Left lung (tissue), 10 donors: ENCODE measurements around the gene TUB. TPM values are rescaled to one million over a fixed set of nuclear protein-coding genes. Genes with fewer than 3 reads are reported as not detected.

Experiments used
- ATAC-seq: fragments of 200-7000 bp; cut with Tn5 transposase; one replicate; pipeline ENCODE4 v1.9.1; 2020; ENCODE audit warnings: moderate library complexity
- DNase-seq, 4 donors: peaks; one replicate each; pipeline ENCODE4 v3.0.0-alpha.2; 2013 to 2020
- H3K27ac ChIP-seq, 2 donors: fragments of 200-600 bp; sonication (generic) in 1 of 2; one replicate each; pipeline versions ENCODE4 v1.5.0 to v1.8.0; 2020 to 2021
- H3K27me3 ChIP-seq, 2 donors: fragments of 200-600 bp; sonication (generic) in 1 of 2; one replicate each; pipeline versions ENCODE4 v1.5.0 to v1.8.0; 2020 to 2021
- H3K36me3 ChIP-seq, 2 donors: fragments of 200-600 bp; sonication (generic) in 1 of 2; one replicate each; pipeline versions ENCODE4 v1.5.0 to v1.8.0; 2020 to 2021
- H3K4me1 ChIP-seq, 2 donors: fragments of 200-600 bp; one replicate each; pipeline ENCODE4 v1.8.0; 2021
- H3K4me3 ChIP-seq, 2 donors: fragments of 200-600 bp; sonication (generic) in 1 of 2; one replicate each; pipeline versions ENCODE4 v1.5.0 to v1.8.0; 2020 to 2021; ENCODE audit warnings: mild to moderate bottlenecking in 1 of 2
- H3K9me3 ChIP-seq, 2 donors: fragments of 200-600 bp; sonication (generic) in 1 of 2; one replicate each; pipeline versions ENCODE4 v1.5.0 to v1.8.0; 2020 to 2021
- intact Hi-C, 2 donors: fragments of 100-400 bp; cut with DNase I; formaldehyde crosslinking; loops; one replicate each; pipeline versions ENCODE4 v1.11.2 to v1.14.2; 2022
- polyA plus RNA-seq, 6 donors: library from polyadenylated mRNA; unstranded; fragments of 120-200 nt; gene quantifications; one replicate each; pipeline ENCODE4 v1.2.1, GENCODE V29; 2013; ENCODE audit not compliant: insufficient read length in 6 of 6
- total RNA-seq, 2 donors: library from RNA; stranded (reverse); fragmentation: NEBNext Ultra II Directional; extraction: Animal tissue kit (Norgen Biotek cat#: 25700); gene quantifications; one replicate each; pipeline ENCODE4 v1.2.1, GENCODE V29; 2021
- TF ChIP-seq, protein P1 (sequence below), 2 donors: fragments of 200-600 bp; sonication (generic) in 1 of 2; IDR thresholded peaks; one replicate each; pipeline versions ENCODE4 v1.5.0 to v1.8.0; 2021; ENCODE audit warnings: antibody characterized with exemption in 2 of 2
- donor health status: DM: no; HTN: yes; CAD: no.
- donor health status: DM: no; HTN: no; CAD: no.

The TUB gene
- total and polyA plus RNA-seq, 8 donors = 5.6 to 30.0 (median 26.9) TPM

DNA sequence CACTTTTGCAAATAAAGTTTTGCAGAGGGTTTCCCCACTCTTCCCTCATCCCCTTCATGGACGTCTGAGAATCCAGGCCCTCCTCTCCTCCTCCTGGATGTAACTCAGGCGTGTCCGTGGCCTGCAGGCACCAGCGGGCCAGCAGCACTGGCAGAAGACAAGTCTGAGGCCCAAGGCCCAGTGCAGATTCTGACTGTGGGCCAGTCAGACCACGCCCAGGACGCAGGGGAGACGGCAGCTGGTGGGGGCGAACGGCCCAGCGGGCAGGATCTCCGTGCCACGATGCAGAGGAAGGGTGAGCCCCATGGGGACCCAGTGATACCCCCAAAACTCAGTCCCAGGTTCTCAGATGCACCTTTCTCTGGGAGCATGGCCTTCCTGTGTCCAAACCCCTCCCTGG lies 14.4 kb downstream of the TUB start:
- DNase-seq (no peak), ATAC-seq (no peak)
- Histone ChIP-seq H3K36me3 (no peaks in the 10 kb centered on the region), H3K27ac (no peak overlapping the region), H3K4me3 (no peak overlapping the region), H3K4me1 (no peaks in the 10 kb centered on the region), H3K27me3 (no peaks in the 10 kb centered on the region), H3K9me3 (no peaks in the 10 kb centered on the region)
- TF ChIP-seq, protein P1, sequence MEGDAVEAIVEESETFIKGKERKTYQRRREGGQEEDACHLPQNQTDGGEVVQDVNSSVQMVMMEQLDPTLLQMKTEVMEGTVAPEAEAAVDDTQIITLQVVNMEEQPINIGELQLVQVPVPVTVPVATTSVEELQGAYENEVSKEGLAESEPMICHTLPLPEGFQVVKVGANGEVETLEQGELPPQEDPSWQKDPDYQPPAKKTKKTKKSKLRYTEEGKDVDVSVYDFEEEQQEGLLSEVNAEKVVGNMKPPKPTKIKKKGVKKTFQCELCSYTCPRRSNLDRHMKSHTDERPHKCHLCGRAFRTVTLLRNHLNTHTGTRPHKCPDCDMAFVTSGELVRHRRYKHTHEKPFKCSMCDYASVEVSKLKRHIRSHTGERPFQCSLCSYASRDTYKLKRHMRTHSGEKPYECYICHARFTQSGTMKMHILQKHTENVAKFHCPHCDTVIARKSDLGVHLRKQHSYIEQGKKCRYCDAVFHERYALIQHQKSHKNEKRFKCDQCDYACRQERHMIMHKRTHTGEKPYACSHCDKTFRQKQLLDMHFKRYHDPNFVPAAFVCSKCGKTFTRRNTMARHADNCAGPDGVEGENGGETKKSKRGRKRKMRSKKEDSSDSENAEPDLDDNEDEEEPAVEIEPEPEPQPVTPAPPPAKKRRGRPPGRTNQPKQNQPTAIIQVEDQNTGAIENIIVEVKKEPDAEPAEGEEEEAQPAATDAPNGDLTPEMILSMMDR (IDR thresholded peaks at IDR 0.05) = no peak
- intact Hi-C loops = loop anchor here in 1 of 2 donors (5.0 kb wide), 1 partner anchor 88 kb away; no protein-coding TSS in a partner anchor

DNA sequence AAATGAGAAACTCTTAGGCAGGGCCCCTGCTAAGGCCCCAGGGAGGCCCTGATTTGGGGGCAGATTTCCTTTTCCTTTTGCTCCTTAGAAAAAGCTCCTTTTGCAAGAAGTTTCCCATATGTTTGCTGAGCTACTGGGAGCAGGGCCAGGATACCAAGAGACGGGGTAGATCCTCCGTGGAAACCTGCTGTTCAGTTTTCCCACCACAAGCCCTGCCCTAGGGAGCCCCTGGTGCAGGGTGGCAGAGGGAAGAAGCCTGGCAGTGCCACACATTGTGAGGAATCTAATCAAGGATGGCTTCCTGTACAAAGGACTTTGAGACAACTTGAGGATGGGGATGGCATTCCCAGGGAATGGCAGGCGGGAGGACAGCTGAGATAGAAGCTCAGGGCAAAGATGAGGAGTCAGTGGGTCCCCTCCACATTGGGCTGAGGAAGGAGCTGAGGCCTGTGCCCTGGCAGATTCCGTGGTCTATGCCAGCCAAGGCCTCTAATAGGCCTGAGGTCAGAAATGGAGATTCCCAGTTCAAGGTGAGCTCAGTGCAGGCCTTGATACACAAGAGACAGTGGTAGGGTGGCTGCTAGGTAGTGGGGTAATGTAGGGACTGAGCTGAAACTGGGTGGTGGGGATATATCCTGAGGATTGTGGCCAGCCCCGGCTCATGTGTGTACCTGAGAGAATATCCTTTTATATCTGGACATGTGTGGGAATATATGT lies 15.0 kb downstream of the TUB start:
- intact Hi-C loops = loop anchor here in 1 of 2 donors (5.0 kb wide), 1 partner anchor 89 kb away; no protein-coding TSS in a partner anchor
- ATAC-seq = no peak
- TF ChIP-seq, protein P1 (IDR thresholded peaks at IDR 0.05) = no peak
- H3K4me3 ChIP-seq = no peak overlapping the region
- no peak for DNase-seq
- H3K9me3 ChIP-seq = no peaks in the 10 kb centered on the region
- no peaks in the 10 kb centered on the region for H3K4me1 ChIP-seq
- no peak overlapping the region for H3K27ac ChIP-seq
- no peaks in the 10 kb centered on the region for H3K27me3 ChIP-seq
- no peaks in the 10 kb centered on the region for H3K36me3 ChIP-seq

DNA sequence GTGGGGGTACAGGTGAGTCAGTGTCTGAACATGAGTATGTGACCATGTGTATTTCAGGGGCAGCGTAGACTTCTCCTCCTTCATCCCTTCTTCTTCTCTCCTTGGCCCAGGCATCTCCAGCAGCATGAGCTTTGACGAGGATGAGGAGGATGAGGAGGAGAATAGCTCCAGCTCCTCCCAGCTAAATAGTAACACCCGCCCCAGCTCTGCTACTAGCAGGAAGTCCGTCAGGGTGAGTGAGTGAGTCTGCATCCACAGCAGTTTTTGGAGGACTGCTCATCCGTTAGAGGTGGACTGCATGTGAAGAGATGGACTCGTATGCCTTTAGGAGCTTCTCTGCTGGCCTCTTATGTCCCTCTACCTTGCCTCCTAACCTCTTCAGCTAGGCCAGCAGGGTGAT lies 15.6 kb downstream of the TUB start:
- TF ChIP-seq, protein P1 (IDR thresholded peaks at IDR 0.05) = no peak
- DNase-seq (no peak), ATAC-seq (no peak)
- no peak overlapping the region for H3K27ac ChIP-seq
- no peaks in the 10 kb centered on the region for H3K4me1 ChIP-seq
- intact Hi-C loops = loop anchor here in 1 of 2 donors (5.0 kb wide), 1 partner anchor 89 kb away; no protein-coding TSS in a partner anchor
- H3K4me3 ChIP-seq = no peak overlapping the region
- H3K9me3 ChIP-seq = no peaks in the 10 kb centered on the region
- no peaks in the 10 kb centered on the region for H3K27me3 ChIP-seq
- H3K36me3 ChIP-seq = no peaks in the 10 kb centered on the region

GRCh38 chr11:8097062-8097461 lies 16.1 kb downstream of the TUB start:
- no peaks in the 10 kb centered on the region for H3K36me3 ChIP-seq

GRCh38 chr11:8097468-8097867 lies 16.5 kb downstream of the TUB start:
- H3K27me3 ChIP-seq = no peaks in the 10 kb centered on the region
- no peaks in the 10 kb centered on the region for H3K9me3 ChIP-seq
- H3K4me1 ChIP-seq = no peaks in the 10 kb centered on the region
- intact Hi-C loops = loop anchor here in 1 of 2 donors (5.0 kb wide), 1 partner anchor 90 kb away; no protein-coding TSS in a partner anchor
- no peak overlapping the region for H3K27ac ChIP-seq
- no peak overlapping the region for H3K4me3 ChIP-seq
- DNase-seq (no peak), ATAC-seq (no peak)
- TF ChIP-seq, protein P1 (IDR thresholded peaks at IDR 0.05) = no peak
- H3K36me3 ChIP-seq = no peaks in the 10 kb centered on the region

More at GRCh38 chr11:8097062-8097461, 16.1 kb downstream of the TUB start:
- no peak for ATAC-seq
- DNase-seq = no peak
- Histone ChIP-seq H3K4me1 (no peaks in the 10 kb centered on the region), H3K9me3 (no peaks in the 10 kb centered on the region), H3K4me3 (no peak overlapping the region), H3K27ac (no peak overlapping the region), H3K27me3 (no peaks in the 10 kb centered on the region)
- intact Hi-C loops = loop anchor here in 1 of 2 donors (5.0 kb wide), 1 partner anchor 90 kb away; no protein-coding TSS in a partner anchor
- TF ChIP-seq, protein P1 (IDR thresholded peaks at IDR 0.05) = no peak
